ENCODE results near the gene C9orf78.

GRCh38 chr9:129839324-129840023 lies 4.4 kb upstream of the C9orf78 start:
- no peak for TF ChIP-seq EZH2 (IDR thresholded peaks at IDR 0.05; ENCODE audit: insufficient read depth, poor library complexity, severe bottlenecking)
- TF ChIP-seq EZH2phosphoT487 (IDR thresholded peaks at IDR 0.05; ENCODE audit: insufficient read depth, low read depth): no peak
